ENCODE measurements around the gene HSD17B2.

Gene HSD17B2

DNA sequence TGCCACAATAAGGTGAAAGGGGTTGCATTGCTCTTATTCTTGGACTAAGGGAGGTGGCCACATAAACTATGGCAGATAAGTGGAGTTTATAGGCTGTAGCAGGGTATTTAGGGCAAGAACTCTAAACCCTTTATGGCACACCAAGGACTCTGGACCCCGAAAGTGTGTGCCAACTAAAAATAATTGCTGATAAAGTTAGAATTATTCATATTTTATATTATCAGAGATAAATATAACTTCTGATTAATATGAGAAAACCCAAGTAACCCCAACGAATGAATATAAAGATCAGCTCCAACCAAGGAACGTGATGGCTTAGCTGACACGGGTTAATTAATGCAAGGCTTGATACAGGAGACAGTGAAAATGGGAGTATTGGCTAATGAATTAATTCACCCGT, 15.0 kb upstream of the HSD17B2 start:
- no peak for DNase-seq

DNA sequence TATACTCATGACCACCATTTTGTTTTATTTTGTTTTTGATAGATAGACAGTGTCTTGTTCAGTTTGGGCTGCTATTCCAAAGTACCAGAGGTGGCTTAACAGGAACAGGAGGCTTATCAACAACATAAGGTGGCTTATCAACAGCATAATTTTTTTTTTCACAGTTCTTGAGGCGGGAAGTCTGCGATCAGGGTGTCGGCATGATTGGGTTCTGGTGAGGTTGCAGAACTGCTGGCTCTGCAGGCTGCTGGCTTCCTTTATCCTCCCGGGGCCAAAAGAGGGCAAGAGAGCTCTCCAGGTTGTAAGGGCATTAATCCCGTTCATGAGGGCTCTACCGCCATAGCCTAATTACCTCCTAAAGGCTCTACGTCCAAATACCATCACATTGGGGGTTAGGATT, 11.8 kb upstream of the HSD17B2 start:
- no peak for DNase-seq

DNA sequence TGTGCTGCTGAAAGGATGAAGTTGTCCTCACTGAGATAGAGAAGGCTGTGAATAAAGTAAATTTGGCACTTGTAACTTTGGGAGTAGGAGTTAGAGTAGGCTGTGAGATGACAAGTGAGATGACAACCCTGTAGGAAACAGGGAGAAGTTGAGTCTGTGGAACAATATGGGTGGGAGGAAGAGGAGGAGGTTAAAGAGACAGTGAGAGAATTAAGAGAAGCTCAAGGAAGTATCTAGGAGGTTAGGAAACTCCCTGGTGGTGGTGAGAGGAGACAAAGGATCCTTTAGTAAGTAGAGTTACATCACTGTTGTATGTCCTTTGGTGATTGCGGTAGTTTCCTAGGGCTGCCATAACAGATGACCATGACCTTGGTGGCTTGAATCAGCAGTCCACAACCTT, 10.7 kb upstream of the HSD17B2 start:
- no peak for DNase-seq

DNA sequence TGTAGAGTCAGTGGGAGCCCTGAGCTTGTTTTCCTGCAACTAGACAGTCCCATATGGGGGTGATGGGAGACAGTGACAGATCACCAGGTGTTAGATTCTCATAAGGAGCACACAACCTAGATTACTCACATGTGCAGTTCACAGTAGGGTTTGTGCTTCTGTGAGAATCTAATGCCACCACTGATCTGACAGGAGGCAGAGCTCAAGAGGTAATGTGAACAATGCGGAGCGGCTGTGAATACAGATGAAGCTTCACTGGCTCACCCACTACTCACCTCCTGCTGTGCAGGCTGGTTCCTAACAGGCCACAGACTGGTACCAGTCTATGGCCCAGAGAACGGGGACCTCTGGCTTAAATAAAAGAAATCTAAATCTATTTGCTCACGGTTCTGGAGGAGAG, 10.2 kb upstream of the HSD17B2 start:
- no peak for DNase-seq

DNA sequence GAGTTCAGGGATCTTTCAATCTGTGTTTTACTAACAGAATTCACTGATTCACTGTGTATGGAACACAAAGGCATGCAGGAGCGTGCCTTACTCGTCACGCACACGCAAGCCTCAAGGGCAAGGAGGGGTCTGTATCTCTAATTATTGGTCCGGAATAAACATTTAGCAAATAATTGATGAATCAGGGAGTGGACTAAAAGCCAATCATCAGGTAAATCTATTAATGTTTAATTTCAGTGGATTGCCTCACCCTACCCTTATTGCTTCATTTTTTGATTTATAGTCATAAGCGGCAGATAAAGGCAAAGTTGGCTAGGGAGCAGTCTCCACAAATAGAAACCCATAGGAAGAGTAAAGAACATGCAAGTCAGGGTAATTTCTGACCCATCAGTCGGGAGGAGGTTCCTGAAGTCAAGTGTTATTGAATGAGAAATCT, 7.4 kb upstream of the HSD17B2 start:
- no peak for DNase-seq

DNA sequence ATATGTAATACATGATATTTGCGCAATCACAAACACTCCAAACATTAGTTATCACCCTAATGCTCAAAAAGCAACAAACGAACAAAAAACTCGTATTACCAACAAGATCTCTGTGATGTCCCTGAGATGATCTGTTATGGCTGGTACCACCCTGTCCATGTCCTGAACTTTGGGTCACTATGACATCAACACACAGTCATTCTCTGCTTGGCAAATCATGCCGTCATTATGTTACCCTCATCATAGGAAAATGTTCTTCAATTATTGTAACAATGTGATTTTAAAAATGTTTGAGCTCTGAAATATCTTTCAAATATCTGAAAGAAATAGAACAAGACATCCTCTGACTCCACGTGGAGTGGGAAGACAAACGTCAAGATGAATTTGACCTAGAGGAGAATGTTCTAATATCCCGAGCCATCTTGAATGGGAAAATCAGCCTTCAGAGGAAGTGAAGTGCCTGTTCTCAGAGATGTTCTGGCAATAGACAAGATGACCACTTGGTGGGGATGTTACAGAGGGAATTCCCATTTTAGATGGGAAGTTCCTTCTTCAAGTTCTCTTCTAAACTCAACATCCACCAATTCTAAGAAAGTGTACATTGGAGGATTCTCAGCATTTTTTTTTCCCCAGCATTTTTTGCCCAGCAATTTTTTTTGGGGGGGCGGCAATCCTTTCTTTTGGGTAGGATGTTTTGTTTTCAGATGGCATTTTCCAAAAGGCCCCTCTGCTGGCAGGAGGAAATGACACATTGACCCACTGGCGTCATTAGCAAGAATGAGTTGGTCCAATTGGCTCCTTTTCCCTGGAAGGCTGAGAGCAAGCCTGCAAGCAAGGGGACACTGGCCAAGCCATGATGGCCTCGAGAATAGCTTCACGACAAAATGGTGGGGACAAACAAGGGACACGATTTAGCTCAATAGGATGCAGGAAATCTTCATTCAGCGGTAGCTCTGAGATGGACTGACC, 3.7 kb upstream of the HSD17B2 start:
- no peak for DNase-seq

DNA sequence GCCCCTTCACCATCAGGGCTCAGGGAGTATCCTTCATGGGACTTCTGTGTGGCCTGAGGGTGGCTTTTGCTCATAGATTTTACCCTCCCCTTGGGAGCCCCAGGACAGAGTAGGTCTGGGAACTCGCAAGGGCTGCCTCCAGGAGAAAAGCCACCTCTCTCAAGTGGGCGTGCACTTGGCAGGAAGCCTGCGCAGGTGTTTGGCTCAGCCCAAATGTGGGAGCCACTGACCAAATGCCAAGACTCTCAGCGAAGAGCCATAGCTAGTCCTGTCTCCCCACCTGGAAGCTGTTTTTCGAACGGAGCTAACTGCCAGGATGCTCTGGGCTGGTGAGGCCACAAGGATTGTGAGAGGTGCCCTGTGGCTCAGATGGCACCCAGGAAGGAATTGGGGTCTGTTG, 2.0 kb upstream of the HSD17B2 start:
- no peak for DNase-seq

DNA sequence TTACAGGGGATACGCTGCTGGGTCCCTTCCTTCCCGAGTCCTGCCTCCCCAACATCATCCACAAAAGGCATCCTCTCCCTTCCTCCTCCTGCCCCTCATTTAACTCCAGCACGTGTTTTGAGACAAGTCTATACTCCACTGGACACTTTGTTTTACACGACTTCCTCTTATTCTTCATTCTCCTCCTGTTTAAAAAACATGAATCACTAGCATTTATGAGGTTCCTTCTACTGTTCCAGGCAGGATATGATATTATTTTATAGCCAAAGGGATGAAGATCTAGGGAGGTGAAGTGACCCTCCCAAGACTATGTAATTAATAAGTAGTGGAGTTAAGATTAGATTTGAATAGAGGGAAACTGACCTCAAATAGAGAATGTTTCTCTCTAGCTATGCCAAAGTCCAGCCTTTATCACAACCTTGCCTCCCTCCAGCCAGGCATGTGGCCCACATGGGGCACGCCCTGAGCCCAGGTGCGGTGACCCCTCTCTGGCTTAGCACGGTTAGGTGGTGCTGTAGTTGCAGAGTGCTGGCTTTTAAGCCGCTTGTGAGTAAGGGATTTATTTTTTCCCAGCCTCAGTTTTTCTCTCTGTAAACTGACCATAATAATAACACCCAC, 1.3 kb upstream of the HSD17B2 start:
- DNase-seq, result no peak

DNA sequence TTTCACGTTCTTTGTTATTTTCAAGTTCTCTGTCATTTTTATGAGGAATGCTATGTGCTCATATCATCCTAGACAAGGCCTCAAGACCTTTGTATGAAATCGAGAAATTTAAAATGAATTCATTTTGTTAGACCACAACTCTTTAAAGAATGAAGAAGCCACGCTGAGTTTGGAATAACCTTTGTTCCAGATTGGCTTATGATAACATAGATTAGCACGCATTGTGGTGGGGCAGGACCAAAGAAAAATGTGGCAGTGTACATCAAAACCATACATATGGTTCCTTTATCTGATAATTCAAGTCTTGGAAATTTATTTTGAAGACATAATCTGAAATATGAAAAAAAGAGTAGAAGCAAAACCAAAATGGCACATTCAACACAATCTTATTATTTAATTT, 2.2 kb downstream of the HSD17B2 start:
- no peak for DNase-seq

DNA sequence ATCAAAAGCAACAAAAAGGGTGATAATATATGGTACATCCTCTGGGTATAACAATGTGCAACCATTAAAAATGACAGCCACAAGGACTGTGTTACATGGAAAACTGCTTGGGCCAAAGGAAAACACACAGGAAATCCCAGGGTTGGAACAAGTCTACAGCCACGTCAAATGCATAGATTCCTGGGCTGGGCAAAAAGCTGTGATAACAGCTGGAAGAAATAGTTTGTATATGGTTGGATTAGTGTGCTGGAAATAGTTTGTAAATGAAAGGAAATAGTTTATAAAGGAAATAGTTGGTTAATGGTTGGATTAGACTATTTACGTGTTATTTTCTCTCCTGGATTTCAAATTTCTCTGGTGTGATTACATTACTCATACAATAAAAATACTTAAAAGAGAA, 2.6 kb downstream of the HSD17B2 start:
- no peak for DNase-seq

DNA sequence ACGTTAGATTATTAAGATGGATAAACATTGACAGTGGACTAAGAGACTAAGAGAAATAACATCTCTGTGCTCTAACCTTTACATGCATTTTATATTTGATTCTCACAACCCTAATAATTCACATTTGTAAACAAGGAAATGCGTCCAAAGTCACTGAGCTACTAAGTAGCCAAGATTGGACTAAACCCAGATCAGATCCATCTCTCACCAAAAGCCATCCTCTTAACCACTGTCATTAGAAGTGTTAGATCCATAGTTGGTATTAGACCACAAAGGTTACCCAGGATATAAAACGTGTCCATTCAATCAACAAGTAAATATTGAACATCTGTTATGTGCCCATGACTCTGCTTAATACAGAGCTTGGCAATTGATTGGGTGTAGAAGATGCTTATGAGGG, 5.2 kb downstream of the HSD17B2 start:
- DNase-seq, result no peak

DNA sequence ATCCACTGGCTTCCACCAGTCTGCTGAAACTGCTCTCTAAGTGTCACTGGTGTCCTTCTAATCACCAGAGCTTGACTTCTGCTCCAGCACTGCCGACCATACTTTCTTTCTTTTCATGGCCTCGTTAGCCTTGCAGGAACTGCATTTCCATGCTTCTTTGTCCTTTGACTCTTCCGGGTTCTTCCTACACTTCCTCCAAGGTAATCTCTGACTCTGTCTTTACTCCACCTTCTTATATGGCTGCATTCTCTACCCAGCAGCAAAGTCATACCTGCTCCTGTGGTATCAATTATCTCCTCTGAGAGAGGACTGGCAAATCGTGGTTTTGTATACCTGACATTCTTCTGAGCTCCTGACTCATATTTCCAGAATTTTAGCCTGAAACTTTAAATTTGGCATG, 6.5 kb downstream of the HSD17B2 start:
- no peak for DNase-seq

DNA sequence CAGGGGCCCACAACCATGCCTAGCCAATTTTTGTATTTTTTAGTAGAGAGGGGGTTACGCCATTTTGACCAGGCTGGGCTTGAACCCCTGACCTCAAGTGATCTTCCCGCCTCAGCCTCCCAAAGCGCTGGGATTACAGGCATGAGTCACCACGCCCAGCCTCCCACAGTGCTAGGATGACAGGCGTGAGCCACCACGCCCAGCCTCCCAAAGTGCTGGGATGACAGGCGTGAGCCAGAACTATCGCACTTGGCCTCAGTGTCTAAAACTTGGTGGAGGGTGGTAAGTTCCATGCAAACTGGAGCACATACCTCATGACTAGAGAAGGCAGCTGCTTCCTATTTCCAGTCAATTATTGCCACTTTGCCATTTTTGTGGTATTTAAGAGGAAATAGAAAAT, 7.1 kb downstream of the HSD17B2 start:
- no peak for DNase-seq

DNA sequence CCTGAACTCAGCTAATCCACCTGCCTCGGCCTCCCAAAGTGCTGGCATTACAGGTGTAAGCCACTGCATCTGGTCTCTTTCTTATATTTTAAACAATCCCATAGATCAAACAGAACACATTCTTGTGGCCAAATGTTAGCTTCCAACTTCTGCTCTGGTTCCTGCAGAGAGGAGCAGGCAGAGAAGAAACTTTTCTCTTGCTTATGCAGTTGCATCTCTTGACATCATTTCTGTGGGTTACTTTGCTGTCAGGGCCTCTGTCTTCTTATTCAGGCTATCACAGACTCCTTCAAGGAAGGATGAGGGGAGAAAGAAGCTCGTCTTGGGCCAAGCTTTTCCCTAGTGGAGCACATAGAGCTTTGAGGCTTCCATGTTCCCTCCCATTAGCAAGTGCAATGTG, 7.8 kb downstream of the HSD17B2 start:
- no peak for DNase-seq

DNA sequence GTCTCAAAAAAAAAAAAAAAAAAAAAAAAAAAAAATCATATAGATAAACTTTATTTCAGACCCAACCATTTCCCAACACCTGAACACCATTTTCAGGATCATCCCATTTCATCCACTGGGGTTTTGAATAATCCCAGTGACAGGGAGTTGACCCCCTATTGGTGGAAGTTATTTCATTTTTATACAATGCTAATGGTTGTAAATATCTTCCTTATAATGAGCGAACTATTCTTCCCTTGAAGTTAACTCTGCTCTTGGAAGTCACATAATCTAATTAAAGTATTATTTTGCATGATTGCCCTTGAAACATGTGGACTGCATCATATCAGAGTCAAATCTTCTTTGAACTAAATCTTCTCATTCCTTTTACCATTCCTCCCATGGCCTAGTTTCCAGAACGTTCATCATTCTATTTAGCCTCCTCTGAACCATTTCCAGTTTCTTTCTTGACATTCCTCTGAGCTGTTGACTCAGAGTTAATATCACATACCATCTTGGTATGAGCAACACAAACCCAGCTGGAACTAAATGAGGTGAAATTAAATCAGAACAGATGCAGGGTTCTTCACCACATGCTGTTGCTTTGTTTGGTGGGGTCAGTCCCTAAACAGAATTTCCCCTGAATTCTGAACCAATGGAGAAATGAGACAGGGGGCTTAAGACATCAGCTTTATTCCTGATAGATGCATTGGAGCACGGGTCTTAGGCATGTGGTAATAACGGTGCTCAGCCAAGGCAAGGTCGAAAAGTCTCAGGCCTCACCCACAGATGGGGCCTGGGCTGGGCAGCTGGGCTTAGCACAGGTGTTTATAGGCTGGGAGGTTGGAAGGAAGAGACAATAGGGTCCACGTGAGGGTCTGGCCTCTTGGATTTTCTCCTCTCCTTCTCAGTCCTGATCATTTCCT, 8.9 kb downstream of the HSD17B2 start:
- no peak for DNase-seq

DNA sequence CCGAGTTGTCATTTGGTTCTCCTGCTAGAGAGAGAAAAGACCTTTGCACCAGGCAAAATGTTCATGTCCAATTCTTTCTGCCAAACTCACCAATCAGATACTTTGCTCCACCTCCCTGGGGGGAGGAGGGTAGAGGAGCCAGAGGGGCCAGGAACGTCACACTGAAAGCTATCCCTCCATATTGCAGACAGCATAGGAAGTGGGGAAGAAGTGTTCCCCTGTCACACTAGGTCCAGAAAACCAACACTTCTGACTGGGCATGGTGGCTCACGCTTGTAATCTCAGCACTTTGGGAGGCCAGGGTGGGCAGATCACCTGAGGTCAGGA, 9.5 kb downstream of the HSD17B2 start:
- no peak for DNase-seq

DNA sequence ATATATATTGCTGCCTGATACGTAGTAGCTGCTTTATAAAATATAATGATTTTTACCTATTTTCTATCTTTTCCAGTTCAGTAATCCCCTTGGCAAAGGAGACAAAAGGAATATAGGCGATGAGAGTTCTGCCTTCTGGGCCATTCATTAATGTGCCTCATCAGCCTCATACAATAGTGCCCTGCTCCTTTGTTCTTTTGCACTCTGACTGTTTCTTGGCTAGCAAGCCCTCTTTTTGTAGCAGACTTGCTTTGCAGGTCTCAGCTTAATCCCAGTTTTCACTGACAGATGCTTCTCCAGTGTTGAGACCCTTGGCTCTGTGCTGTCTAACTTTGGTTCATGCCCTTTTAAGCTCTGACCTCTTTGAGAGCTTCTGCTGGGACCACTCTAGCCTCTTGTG, 10.4 kb downstream of the HSD17B2 start:
- no peak for DNase-seq

DNA sequence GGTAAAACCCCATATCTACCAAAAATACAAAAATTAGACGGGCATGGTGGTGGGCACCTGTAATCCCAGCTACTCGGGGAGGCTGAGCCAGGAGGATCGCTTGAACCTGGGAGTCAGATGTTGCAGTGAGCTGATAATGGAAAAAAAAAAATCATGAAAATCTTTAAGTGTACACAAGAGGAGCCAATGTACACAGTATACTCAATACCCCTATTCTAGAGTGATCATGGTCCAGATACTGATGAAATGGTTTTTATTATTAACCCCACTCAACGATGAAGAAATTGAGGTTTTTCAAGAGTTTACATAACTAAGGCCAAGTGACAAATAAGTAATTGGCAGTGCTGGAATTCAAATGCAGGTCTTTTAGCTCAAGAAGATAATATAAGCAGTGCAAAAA, 11.5 kb downstream of the HSD17B2 start:
- no peak for DNase-seq

DNA sequence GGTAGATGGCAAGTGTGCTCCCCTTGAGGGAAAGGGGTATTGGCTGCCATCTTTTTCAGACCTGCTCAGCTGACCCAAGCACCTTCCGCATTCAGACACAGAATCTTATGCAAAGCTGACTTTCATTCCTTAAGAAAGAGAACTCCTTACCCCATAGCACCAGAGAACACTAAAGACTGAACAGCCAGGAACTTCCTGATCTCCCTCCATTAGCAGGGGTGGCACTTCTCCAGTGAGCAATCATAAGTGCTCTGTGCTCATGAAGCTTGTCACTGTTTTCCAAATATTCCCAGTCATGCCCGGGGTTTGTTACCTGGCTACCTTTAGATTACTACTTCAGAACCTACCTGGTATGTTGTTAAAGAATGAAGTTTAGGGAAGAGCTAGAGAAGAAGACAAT, 11.9 kb downstream of the HSD17B2 start:
- DNase-seq, result no peak

DNA sequence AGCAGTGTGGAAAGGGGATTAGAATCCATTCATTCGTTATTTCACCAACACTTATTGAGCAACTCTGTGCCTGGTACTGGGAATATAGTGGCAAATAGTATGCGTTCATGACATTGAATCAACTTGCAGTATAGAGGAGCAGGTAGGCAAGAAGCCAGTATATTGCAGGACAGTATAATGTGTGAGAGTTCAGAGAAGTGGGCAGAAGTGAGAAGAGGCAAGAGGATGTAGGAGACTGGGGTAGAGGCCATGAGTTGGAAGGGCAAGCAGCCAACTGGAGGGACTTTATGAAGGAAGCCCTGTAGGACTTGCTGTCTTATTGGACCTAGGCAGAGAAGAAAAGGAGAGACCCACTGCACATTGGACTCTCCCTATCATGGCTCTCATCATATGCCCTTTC, 12.3 kb downstream of the HSD17B2 start:
- DNase-seq, result no peak

DNA sequence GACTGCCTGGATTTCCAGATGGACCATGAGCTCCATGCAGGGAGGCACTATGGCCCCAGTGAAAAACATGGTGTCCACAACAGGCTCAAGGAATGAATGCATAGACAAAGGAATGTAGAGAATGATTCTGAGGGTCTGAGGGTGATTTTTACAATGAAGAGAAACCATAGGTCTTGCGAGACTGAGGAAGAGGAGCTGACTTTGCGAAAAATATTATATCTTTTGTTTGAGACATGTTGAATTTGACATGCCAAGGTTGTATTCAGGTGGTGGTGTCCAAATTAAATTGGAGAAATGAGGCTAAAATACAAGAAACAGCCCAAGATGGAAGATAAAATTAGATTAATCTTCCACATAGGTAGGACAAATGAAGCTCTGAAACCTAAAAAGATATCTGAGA, 12.7 kb downstream of the HSD17B2 start:
- DNase-seq, result no peak

DNA sequence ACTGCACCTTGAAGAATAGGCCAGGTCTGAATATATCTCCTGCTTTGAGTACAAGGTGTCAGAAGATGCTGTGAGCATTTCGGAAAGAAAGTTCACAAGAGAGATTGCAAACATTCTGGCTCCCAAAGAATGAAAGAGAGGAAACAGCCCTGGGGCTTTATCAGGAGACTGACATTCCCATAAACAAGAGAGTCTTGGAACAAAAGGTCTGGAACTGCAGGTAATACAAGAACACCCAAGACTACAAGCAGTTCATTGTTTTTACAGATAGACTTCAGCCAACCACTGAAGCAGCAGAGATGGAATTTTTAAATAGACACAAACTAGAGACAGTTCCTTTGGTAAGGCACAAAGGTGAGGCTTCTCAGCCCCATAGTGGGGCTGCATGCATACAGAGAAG, 14.4 kb downstream of the HSD17B2 start:
- DNase-seq, result no peak

DNA sequence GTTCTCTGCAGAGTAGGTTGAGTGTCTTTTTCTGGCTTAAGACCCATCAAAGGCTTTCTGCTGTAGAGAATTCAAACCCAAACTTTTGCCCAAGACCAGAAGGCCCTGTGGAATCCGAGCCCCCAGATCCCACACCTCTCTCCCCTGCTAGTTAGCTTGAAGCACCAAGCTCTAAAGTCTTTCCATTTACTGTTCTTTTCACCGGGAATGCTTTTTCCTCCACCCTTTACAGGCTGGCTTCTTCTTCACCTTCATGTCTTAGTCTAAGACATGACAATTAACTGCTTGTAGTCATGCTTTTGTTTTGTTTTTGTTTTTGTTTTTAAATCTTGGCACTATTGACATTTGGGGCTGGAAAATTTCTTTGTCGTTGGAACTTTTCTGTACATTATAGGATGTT, 15.5 kb downstream of the HSD17B2 start:
- DNase-seq, result no peak

DNA sequence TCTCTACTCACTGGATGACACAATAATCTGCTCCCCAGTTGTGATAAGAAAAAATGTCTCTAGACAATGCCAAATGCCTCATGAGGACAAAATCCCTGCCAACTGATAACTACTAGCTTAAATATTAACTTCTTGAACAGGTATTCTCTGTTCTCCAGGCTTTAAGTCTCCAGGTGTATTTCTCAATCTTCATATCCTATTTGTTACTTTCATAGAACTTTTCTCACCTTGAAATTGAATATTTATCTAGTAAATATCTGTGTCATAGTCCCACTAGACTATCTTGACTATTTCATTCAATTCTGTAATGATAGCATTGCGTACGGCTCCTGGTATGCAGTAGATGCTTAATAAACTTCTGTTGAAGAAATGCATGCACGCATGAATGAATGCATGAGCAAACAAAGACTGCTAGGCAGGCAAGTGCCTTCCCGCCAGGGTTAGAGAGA, 15.9 kb downstream of the HSD17B2 start:
- no peak for DNase-seq

All from NCI-H446 treated with DMSO at 0.1 percent for 48 hours (cell line).